GM21825 (cell line): ENCODE data around the gene SVIL.
"Not testable (repeated sequence)": the region's sequence is repeated elsewhere in the genome, so short reads cannot be mapped to it uniquely, and the experiment has no call there.

ENCODE experiments used
- ATAC-seq: cut with Tn5 transposase; IDR thresholded peaks from one replicate; pipeline ENCODE4 v1.9.1; 2021; ENCODE audit warnings: mild to moderate bottlenecking, moderate library complexity; ENCODE audit not compliant: unreplicated experiment

The SVIL gene

DNA sequence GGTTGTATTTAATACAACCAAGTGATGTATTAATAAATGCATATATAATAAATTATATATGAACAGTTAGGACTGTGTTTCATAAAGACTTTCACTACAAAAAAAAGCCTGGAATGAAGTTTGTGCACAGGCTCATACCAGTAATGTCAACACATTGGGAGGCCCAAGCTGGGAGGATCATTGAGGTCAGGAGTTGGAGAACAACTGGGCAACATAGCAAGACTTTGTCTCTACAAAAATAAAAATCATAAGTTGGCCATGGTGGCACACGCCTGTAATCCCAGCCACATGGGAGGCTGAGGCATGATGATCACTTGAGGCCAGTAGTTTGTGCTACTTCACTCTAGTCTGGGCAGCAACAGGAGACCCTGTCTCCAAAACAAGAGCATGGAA lies 15.8 kb upstream of the SVIL start:
- no peak for ATAC-seq

DNA sequence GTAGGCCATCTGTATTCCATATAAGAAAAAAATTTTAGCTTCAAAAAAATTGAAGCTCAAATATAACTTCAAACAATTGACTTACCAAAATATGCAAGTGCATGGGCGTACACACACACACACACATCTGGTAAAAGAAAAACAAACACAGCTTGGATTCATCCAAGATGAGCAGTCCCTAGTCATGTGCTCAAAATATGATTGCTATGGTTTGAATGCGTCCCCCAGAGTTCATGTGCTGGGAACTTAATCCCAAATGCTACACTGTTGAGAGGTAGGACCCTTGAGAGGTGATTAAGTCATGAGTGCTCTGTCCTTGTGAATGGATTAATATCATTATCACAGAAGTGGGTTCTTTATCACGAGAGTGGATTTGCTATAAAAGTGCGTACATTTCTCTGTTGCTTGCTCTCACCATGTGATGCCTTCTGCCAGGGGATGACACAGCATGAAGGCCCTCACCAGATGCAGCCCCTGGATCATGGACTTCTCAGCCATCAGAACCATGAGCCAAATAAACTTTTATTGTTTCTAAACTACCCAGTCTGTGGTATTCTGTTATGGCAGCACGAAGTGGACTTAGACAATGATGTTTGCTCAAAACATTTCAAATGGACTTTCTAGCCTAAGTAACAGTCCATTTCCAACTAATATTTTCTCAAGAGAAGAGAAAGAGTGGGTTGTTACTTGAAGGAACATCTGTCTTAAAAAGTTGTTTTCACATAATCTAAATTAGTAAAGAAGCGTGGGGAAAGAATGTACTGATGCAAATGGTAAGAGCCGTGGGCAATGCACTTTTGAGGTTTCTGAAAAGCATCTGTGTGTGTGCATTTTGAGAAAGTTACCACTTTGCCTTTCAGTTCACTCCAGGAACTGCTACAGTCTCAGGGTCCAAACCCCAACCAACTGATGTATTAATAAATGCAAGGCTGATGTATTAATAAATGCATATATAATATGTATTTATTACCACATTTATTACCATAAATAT lies 15.1 kb upstream of the SVIL start:
- ATAC-seq = no peak

DNA sequence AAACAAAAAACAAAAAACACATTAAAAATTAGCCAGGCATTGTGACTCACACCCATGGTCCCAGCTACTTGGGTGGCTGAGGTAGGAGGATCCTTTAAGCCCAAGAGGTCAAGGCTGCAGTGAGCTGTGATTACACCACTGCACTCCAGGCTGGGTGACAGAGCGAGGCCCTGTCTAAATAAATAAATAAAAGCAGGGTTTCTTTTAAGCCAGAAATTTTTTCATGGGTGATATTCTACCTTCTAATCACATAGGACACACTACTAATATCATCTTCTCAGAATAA lies 14.2 kb upstream of the SVIL start:
- no peak for ATAC-seq

DNA sequence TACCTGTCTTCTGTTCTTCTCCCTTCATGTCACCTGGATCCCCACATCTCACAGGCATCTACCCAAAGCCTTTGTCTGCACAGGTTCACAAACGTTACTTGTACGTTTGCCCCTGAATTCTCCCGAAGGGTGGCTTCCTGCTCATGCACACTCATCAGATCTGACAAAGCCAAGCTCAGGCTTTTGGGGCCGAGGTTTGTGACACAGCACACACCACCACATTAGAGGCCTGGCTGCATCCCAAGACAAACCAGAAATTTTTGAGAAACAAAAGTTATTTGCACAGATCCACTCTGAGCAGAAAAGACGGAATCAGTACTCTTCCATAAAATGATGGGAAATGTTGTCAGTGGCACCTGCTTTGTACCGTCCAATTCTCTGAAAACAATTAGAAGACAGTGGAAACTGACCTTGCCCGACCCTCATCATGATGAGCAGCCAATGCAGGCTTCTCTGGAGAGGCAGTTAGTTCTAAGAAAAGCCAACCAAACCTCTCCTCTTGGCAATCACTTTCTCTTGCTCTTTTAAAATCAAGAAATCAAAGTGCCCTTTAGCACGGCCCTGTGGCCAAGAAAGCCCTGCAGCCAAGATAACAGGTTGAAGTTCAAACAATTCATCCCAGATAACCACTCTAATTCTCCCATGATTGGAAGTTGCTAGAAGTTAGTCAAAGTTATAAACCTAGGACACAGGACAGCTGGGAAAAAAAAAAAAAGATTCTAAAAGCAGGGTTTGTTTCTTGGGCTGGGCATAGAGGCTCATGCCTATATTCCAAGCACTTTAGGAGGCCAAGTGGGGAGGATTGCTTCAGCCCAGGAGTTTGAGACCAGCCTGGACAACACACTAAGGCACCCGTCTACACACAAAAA lies 13.6 kb upstream of the SVIL start:
- no peak for ATAC-seq

DNA sequence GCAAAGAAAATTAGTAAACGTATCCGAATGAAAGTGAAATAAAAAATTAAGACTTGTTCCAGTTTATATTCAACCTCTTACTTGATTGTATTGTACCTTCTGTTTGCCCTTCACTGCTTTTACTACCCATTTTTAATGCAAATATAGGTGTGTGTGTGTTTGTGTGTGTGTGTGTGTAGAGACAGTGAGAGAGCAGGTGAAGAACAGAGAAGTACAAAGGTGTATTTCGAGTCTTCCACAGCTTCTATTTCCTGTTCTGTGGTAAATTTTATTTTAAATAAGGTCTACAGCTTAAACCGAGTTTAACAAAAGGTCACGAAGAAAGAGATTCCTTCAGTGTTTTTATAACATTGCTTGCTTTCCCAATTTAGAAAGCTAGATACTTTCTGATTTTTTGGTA lies 12.7 kb upstream of the SVIL start:
- ATAC-seq = no peak

DNA sequence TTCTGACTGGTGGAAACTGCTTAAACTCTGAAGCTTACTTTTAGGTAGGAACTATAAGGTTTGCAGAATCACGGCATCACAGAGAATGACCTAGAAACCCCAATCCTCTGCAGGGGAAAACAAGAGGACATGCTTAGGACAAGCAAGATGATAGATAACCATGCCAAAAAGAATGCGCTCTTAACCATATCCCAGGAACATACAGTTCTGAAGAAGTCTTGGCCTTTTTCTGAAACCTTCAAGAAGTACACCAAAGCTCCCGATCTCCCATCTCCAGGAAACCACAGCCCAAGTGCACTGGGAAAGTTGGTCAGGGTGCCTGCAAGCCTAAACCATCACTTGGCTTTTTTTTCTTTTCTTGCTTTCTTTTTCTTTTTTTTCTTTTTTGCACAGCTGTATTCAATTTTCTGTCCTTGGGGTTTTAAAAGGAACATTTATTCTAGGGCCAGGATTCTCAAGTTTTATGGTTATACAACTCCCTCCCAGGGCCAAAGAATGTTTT lies 12.2 kb upstream of the SVIL start:
- no peak for ATAC-seq

DNA sequence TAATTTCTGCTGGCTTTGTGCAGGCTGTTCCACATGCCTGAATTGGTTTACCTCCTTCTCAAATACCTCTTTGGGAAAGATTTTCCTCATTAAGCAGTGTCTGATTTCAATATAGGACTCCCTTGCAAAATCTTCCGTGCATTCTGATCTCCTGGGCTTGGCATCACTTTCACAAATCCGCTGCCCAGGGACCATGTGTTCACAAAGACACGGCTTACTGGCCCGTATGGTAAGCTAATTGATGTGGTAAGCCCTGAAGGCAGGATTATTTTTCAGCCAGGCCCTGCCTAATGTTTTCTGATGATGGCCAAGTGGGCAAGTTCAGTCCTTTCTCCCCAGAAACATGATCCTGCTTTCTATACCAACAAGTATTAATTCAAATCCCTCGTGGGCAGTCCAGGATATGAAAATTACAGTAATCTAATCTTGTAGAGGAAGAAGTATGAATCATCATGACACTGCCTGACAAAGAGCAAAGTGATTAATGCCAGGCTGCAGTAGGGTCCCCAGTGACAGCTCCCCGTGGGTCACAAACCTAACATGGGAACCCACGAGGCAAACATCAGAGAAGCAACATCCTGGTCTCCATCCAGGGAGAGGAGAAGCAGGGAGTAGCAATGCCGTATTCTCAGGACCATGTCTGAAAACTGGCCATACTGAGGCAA lies 11.6 kb upstream of the SVIL start:
- ATAC-seq = no peak

DNA sequence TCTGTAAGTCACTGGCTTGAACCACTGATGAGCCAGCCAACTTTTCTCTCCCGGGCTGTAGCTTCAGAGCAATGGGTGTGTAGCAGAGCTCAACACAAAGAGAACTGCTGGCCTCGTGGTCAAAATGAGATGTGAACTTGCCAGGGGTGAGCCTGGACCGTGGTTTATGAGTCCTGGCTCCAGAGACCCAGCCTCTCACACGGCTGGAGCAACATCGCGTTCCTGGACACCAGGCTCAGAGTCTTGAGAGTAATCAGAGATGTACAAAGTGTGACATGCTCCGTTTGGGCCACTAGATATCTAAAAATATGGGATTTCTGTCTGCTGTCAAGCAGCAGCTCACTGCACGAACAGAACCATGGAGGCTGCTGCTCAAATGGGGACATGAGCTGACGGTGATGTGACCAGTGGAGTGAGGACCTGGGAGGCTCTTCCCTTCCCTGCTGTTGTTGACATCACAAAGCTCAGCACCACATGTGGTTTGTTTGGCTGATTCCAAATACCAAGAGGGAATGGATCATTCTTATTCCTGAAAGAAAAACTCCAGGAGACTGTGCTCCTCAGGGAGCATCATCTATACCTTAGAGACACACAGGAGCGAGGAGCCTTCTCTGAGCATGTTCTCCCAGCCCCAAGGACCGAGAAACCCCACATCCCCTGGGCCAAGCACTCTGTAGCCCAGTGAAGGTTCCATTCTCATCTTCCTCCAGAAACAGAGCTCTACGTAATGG lies 9.2 kb upstream of the SVIL start:
- no peak for ATAC-seq

DNA sequence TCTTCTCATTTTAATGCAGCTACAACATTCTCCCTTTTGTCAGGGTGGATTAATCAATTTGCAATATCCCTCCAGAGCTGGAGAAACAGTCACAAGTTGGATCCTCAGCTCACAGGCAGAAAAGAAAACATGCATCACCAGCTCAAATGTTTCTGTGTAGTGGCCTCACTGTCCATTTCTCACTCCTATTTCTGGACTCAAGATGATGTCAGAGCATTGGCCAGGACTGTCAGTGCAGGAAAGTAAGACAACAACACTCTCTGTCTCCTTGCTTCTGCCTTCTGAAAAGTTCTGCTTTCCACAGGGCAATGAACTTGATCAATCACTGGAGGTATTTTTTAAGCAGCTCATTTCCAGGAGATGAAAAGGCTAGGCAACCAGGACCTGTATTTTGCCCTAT lies 8.2 kb upstream of the SVIL start:
- ATAC-seq = no peak

DNA sequence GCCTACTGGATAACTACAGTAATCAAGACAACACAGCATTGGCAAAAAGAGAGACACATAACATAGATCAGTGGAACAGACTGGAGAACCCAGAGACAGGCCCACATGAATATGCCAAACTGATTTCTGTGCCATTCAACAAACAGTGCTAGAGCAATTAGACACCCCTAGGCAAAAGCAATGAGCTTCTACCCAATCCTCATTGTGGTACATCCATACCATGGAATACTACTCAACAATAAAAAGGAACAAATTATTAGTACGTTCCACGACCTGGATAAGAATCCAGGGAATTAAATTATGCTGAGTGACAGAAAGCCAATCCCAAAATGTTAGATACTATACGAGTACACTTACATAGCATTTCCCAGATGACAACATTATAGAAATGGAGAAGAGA lies 2.8 kb upstream of the SVIL start:
- no peak for ATAC-seq

DNA sequence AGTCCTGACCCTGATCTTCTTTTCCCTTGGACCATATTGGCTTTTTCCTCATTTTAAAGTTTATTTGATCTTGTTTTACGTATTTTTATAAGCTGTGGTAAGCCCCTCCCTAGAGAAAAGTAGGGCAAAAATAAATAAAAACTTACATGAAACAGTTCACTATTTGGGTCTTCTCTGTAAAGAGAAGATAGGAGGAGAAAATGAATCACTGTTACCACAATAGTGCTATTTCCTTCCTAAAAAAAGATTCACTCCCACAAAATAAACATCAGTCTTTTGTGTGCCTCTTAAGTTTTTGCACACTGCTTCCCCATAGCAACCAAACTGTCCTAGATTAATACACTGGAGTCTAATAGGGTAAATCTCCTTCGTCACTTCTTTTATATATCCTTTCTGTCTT lies 1.4 kb upstream of the SVIL start:
- ATAC-seq = no peak

DNA sequence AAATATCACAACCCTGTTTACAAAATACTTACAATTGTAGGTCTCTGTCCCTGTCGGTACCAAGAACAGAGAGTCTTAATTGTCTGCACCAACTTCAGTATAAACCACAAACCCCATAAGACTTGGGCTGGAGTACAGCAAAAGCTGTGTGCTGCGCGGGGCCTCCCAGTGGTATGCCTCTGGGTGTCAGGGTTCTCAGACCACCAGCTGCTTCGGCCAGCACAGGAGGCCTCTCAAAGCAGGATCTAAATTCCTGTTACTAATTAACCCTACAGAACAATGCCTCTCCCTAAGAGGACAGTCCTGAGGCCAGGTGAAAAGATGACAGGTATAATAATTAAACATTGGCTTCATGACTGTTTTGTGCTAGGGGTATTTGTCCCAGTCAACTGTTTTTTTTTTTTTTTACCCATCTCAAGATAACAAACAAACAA lies 957 bp upstream of the SVIL start:
- peak; percentile 74 for ATAC-seq

DNA sequence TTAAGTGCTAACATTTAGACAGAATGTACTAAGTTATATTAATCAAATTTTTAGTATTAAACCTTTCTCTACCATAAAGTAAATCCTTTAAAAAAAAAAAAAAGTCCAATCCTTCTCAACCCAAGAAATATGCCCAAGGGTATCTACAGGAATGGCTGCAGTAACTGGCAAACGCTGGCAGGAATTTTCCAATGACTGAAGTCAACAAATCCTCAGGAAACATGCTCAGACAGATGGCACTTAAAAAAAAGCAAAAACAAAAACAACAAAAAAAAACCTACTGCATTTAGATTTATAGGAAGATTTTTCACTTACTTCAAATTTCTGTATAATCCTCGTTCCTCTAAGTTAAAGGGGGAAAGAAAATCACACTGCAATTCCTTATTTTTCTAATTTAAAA lies 666 bp downstream of the SVIL start:
- ATAC-seq = no peak

DNA sequence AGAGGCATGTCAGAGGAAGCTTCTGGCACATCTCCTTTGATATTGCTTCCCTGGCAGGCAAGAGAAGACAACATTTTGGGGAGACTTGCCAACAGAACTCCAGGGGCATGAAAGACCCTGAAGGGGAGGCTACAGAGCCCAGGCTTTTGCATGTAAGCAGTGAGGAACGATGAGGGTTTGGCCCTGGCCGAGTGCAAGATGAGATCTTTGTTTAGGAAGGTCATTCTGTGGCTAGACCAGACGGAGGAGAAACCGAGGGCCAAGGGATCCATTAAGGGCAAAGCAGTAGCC lies 3.8 kb downstream of the SVIL start:
- no peak for ATAC-seq

DNA sequence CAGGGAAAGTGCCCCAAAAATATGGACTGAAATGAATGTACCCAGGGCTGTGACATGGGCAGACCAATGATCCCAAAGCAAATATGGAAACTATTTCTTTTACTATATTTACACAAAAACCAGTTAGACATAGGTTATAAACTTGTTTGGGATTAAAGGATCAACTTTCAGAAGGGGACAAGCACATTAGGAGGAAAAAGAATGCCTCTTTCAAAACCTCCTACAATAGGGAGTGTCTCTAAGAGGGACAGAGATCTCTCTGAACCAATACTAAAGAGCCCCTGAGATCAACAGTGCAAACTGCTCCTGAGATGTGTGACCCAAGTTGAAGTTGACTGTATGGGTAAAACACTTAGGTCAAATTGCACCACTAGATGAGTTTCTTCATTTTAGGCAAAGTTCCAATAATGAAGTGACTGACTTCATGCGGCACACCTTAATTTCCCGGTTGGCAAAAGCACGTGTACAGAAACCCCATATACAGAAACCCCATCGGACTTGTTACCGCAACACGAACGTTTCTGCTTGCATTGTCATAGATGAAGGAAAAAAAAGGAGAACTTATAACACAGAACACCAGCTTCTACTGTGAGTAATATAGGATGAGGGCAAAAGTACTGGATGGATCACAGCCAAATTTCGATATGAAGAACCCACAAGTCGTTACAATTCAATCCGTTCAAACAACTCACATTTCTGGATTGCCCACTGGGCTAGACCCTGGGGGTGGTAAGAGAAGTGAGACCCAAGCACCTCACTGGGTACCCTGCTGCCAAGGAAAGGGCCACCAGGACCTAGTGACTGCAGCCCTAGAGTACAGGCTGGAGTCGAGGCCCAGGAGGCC lies 4.3 kb downstream of the SVIL start:
- ATAC-seq = no peak

DNA sequence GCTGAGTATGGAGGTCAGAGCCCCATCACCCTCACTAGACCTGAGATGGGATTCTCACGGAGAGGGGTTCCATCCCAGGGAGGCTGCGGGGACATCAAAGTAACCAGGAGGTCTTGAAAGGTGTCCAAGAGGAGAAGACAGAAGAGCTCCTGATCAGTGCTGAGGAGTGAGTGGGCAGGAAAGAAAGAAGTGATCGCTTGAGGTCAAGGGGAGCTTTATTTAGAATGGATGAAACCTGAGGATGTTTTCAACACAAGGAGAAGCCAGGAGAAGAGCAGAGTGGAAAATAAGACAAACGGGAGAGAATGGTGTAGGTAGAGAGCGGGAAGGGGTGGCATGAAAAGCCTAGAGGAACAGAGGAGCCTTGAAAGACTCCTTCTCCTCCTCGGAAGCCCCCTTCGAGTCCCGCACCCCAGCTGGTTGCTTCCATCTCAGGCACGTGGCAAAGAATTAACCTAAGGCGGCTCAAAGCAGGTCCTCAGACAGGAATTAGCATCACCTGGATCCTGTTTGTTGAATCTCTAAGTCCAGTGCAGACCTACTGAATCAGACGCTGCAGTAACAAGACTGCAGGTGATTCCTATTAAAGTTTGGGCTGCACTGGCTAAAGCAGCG lies 5.8 kb downstream of the SVIL start:
- ATAC-seq = no peak

DNA sequence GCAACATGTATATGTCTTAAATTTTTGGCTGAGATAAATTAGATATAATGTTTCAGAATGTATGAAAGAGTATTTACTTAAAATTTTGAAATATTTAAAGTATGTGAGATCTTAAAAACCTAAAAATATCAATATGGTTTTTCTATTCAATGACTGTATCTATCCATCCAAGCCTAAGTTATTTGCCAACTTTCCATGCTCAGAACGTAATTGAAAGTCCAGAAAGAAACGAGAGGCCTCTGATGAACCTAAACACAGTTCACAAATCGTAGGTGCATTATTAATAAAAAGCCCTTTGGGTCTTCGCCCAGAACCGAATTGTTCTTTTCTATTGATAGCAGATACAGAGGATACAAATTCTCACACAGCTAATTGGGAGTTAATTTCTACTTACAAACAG lies 6.5 kb downstream of the SVIL start:
- ATAC-seq = no peak

DNA sequence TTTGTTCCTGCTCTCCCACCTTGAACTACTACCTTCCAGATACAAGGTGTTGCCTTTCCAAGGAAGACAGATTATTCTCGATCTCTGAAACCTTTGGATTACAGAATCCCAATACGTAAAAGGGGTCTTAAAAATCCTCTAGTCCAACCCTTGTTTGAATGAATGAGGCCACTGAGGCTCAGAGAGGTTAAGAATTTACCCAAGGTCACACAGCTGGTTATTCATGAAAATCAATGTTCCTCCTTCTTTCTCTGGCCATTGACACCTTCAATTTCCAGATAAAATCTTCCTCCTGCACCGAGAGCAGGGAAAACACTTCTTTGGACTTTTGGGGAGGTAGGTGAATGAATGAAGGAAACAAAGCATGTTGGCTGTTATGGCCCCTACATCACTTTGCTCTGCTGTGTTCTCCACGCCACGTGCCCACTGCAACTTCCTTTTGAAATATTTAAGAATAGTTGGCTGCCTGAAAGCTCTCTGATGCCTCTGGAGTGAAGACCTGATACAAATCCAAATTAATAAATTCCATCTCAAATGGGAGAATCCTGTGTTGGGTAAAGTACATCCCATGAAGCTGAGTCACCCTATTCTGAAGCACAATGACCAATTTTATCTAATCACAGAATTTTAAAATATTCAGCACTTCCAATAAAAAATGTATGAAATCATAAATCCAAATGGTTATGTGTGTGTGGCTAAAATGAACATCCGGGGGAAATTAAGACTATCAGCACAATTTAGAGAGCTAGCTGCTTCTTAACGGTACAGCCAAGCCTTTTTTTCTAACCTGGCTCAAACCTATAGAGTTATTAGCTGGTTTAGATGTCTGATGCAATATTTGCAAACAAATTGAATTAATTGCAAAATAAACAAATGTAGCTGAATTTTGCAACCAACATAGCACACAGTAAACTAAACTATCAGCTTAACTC lies 7.3 kb downstream of the SVIL start:
- ATAC-seq = no peak

DNA sequence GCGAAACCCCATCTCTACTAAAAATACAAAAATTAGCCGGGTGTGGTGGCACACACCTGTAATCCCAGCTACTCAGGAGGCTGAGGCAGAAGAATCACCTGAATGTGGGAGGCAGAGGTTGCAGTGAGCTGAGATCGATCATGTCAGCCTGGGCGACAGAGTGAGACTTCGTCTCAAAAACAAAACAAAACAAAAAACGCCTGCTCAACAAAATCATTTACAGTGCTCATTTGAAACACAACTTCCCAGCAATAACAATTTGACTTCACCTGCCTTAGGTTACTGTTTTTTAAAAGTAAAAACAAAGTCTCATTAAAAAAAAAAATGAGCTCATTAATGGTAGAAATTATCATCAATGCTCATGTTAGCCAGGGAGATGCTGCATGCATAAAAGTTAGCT lies 10.4 kb downstream of the SVIL start:
- ATAC-seq = not testable (repeated sequence)
